Esophagus muscularis mucosa (tissue), 3 donors: ENCODE data around the gene CCL2.

Experiments used
- POLR2AphosphoS5 ChIP-seq, 2 donors: sonication (generic); formaldehyde crosslinking; IDR thresholded peaks; one replicate each; pipeline ENCODE4 v1.6.1; 2017; ENCODE audit warnings: antibody characterized with exemption in 2 of 2
- TF ChIP-seq, protein P1 (sequence below), 3 experiments: fragments of 200-600 bp in 2 of 3; fragments of 450-650 bp in 1 of 3; sonication (generic) in 2 of 3; IDR thresholded peaks; one replicate each; pipeline ENCODE4 v1.5.1; 2017 to 2019; ENCODE audit warnings: antibody characterized with exemption in 3 of 3, mild to moderate bottlenecking in 2 of 3, moderate library complexity in 1 of 3

DNA sequence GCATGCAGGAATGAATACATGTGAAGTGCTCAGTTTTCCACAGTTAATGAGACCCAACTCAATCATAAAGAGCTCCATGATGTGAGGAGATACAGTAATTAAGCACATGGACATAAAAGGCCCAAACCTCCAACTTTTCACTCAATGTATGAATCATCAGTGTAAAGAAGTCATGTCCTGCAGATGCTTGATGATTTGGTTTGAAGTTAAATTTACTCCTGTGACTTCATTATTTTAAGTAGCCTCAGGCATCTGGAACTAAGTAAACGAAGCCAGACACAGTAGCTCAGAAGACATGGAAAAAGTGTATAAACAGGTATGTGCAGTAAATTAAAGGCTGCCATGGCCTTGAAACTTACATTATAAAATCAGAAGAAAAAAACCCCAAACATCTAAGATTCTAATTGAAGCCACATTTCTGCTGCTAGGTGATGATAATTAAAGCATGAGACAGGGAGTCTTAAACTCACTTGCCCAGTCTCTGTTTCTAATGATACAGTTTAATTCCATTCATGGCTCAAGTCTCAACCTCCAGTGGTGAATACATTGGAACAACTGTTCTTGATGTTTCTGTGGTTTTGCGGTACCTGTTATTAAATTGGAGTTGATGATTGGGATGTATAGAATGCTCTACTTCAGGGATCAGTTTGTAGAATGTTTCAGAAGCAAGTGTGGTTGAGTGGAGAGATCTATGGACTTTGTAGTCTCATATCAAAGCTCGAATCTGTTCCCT is 28.9 kb upstream of the CCL2 start:
- no peak for TF ChIP-seq POLR2AphosphoS5 (IDR thresholded peaks at IDR 0.05)
- TF ChIP-seq, protein P1, sequence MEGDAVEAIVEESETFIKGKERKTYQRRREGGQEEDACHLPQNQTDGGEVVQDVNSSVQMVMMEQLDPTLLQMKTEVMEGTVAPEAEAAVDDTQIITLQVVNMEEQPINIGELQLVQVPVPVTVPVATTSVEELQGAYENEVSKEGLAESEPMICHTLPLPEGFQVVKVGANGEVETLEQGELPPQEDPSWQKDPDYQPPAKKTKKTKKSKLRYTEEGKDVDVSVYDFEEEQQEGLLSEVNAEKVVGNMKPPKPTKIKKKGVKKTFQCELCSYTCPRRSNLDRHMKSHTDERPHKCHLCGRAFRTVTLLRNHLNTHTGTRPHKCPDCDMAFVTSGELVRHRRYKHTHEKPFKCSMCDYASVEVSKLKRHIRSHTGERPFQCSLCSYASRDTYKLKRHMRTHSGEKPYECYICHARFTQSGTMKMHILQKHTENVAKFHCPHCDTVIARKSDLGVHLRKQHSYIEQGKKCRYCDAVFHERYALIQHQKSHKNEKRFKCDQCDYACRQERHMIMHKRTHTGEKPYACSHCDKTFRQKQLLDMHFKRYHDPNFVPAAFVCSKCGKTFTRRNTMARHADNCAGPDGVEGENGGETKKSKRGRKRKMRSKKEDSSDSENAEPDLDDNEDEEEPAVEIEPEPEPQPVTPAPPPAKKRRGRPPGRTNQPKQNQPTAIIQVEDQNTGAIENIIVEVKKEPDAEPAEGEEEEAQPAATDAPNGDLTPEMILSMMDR (IDR thresholded peaks at IDR 0.05) = no peak
